IPS-18c (cell line): ENCODE measurements around the gene PRR33.

ENCODE experiments used
- H3K4me3 ChIP-seq: 2 replicates; pipeline ENCODE4 v1.7.0; 2013; ENCODE audit warnings: low read depth, mild to moderate bottlenecking, low read length, moderate library complexity; ENCODE audit not compliant: insufficient read depth
- H3K9me3 ChIP-seq: one replicate; pipeline ENCODE4 v1.6.1; 2013; ENCODE audit warnings: mild to moderate bottlenecking, low read length, moderate library complexity; ENCODE audit not compliant: control insufficient read depth, insufficient read depth

The PRR33 gene

GRCh38 chr11:1862588-1863351, 28.9 kb downstream of the PRR33 start:
- no peak overlapping the region for H3K4me3 ChIP-seq
- no peaks in the 10 kb centered on the region for H3K9me3 ChIP-seq

GRCh38 chr11:1861435-1862411, 30.0 kb downstream of the PRR33 start:
- no peak overlapping the region for H3K4me3 ChIP-seq

GRCh38 chr11:1860108-1860507, 31.6 kb downstream of the PRR33 start:
- Histone ChIP-seq H3K4me3 (no peak overlapping the region), H3K9me3 (no peaks in the 10 kb centered on the region)

More at GRCh38 chr11:1861435-1862411, 30.0 kb downstream of the PRR33 start:
- no peaks in the 10 kb centered on the region for H3K9me3 ChIP-seq

- Histone ChIP-seq H3K9me3 (no peaks in the 10 kb centered on the region), H3K4me3 (no peak overlapping the region)
Measured at GRCh38 chr11:1859004-1859403, 32.7 kb downstream of the PRR33 start.

- H3K9me3 ChIP-seq: no peaks in the 10 kb centered on the region
Measured at GRCh38 chr11:1858576-1858975, 33.1 kb downstream of the PRR33 start.

GRCh38 chr11:1858154-1858553, 33.5 kb downstream of the PRR33 start:
- H3K9me3 ChIP-seq: no peaks in the 10 kb centered on the region
- no peak overlapping the region for H3K4me3 ChIP-seq

More at GRCh38 chr11:1858576-1858975, 33.1 kb downstream of the PRR33 start:
- H3K4me3 ChIP-seq: no peak overlapping the region

GRCh38 chr11:1857064-1857463, 34.6 kb downstream of the PRR33 start:
- no peaks in the 10 kb centered on the region for H3K9me3 ChIP-seq
- no peak overlapping the region for H3K4me3 ChIP-seq

- H3K9me3 ChIP-seq: no peaks in the 10 kb centered on the region
- H3K4me3 ChIP-seq: no peak overlapping the region
Measured at GRCh38 chr11:1856306-1857005, 35.2 kb downstream of the PRR33 start.

- Histone ChIP-seq H3K4me3 (no peak overlapping the region), H3K9me3 (no peaks in the 10 kb centered on the region)
Measured at GRCh38 chr11:1855886-1856265, 35.8 kb downstream of the PRR33 start.

- H3K9me3 ChIP-seq: no peaks in the 10 kb centered on the region
- H3K4me3 ChIP-seq: no peak overlapping the region
Measured at GRCh38 chr11:1854949-1855885, 36.5 kb downstream of the PRR33 start.

- H3K9me3 ChIP-seq: peaks cover 3% of the 10 kb centered on the region
- H3K4me3 ChIP-seq: no peak overlapping the region
Measured at GRCh38 chr11:1854132-1854948, 37.4 kb downstream of the PRR33 start.

GRCh38 chr11:1853376-1854131, 38.1 kb downstream of the PRR33 start:
- Histone ChIP-seq H3K4me3 (no peak overlapping the region), H3K9me3 (peaks cover 3% of the 10 kb centered on the region)

GRCh38 chr11:1852877-1853276, 38.8 kb downstream of the PRR33 start, which contains the start of gene LSP1:
LSP1 (plus strand) TSS chr11:1853084; CDS start chr11:1853145, 61 bp downstream.
- no peak within 1 kb of the TSS for H3K4me3 ChIP-seq

GRCh38 chr11:1852271-1852876, 39.3 kb downstream of the PRR33 start:
- H3K9me3 ChIP-seq: peaks cover 3% of the 10 kb centered on the region
- H3K4me3 ChIP-seq: no peak overlapping the region

More at GRCh38 chr11:1852877-1853276, 38.8 kb downstream of the PRR33 start, which contains the start of gene LSP1:
- peaks cover 3% of the 10 kb centered on the region for H3K9me3 ChIP-seq
